Esophagus muscularis mucosa (tissue), 4 donors: ENCODE results near the gene SPI1. TPM values are rescaled to one million over a fixed set of nuclear protein-coding genes. Genes with fewer than 3 reads are reported as not detected.

Experiments
- DNase-seq: peaks from one replicate; pipeline ENCODE4 v3.0.0-alpha.2; 2017; ENCODE audit errors: extremely low spot score
- H3K27ac ChIP-seq, 4 donors: fragments of 200-600 bp; sonication (generic); replicated peaks in 1 of 4; 1 replicate in 3 of 4; 2 replicates in 1 of 4; pipeline ENCODE4 v1.5.1; 2016 to 2019; ENCODE audit warnings: mild to moderate bottlenecking in 1 of 4
- H3K27me3 ChIP-seq, 4 donors: fragments of 200-600 bp; sonication (generic); one replicate each; pipeline versions ENCODE4 v1.5.1 to v1.6.0; 2016 to 2019
- H3K36me3 ChIP-seq, 4 donors: fragments of 200-600 bp; sonication (generic); one replicate each; pipeline ENCODE4 v1.5.1; 2016 to 2019
- H3K4me1 ChIP-seq, 4 donors: fragments of 200-600 bp; sonication (generic); one replicate each; pipeline ENCODE4 v1.5.1; 2016 to 2019
- H3K4me3 ChIP-seq, 4 donors: fragments of 200-600 bp; sonication (generic); 1 replicate in 2 of 4; 2 replicates in 2 of 4; pipeline ENCODE4 v1.5.1; 2016 to 2019; ENCODE audit warnings: mild to moderate bottlenecking in 4 of 4, moderate library complexity in 1 of 4
- H3K9me3 ChIP-seq, 4 donors: fragments of 200-600 bp; sonication (generic); 1 replicate in 3 of 4; 2 replicates in 1 of 4; pipeline ENCODE4 v1.5.1; 2016 to 2019
- EP300 ChIP-seq: sonication (generic); formaldehyde crosslinking; IDR thresholded peaks from one replicate; pipeline ENCODE4 v1.6.1; 2017; ENCODE audit warnings: antibody characterized with exemption
- POLR2A ChIP-seq: fragments of 450-650 bp; IDR thresholded peaks from one replicate; pipeline ENCODE4 v1.6.1; 2017; ENCODE audit warnings: antibody characterized with exemption, moderate library complexity, mild to moderate bottlenecking, low read depth
- POLR2AphosphoS5 ChIP-seq, 2 donors: sonication (generic); formaldehyde crosslinking; IDR thresholded peaks; one replicate each; pipeline ENCODE4 v1.6.1; 2017; ENCODE audit warnings: antibody characterized with exemption in 2 of 2
- WGBS: methylation state at CpG from one replicate; pipeline ENCODE4 v1.1.5; 2018; 5-methylcytosine and 5-hydroxymethylcytosine counted together
- intact Hi-C: fragments of 100-400 bp; cut with DNase I; formaldehyde crosslinking; loops from one replicate; pipeline ENCODE4 v1.15.1; 2023
- total RNA-seq, 4 donors: library from RNA; depleted of rRNA; stranded (reverse); fragments of >200 nt; gene quantifications; one replicate each; pipeline versions ENCODE4 v1.1.0 to v1.2.1, GENCODE V29; 2016
- TF ChIP-seq, protein P1 (sequence below), 3 experiments: fragments of 200-600 bp in 2 of 3; fragments of 450-650 bp in 1 of 3; sonication (generic) in 2 of 3; IDR thresholded peaks; one replicate each; pipeline ENCODE4 v1.5.1; 2017 to 2019; ENCODE audit warnings: antibody characterized with exemption in 3 of 3, mild to moderate bottlenecking in 2 of 3, moderate library complexity in 1 of 3

Gene SPI1
- total RNA-seq, 4 donors from 2014 or later: 17.6 to 34.6 (median 20.5) TPM

DNA sequence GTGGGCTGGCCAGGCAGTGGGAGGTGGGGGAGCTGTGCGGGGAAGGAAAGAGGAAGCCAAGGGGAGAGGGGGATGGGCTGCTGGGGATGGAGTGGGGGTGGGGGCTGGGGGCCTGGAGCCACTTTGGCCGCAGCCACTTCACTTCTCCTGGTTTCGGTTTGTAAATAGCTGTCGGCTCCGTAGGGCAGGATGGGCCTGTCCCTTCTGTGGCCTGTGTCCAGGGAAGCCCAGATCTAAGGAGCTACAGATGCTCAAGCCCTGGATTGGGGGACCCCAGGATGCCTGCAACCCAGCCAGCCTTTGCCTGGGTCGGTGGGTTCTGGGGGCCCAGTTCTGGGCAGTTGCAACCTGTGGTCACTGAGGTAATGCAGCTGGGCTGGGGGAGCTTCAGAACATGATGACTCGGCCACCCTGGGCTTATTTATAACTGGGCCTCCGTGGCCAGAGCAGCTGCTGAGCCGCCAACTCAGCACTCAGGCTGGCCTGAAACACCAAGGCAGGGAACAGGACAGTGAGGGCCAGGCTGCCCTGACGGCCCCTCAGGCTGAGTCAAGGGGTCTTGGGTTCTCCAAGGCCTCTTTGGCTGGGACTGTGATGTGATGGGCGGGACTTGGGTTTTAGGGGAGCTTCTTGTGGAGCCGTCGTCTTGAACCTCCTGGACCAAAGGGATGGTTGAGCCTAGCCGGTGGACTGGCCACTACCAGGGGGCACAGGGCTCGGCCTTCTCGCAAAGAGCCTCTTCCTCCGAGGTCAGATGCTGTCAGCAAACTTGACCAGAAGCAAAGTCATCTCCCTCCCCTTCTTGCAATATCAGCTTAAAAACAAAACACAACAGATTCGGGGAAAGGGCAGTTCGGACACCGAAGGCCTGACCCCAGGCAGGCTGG, 15.1 kb upstream of the SPI1 start:
- DNase-seq: no peak

GRCh38 chr11:47392546-47393162, 14.3 kb upstream of the SPI1 start:
- H3K27ac ChIP-seq: peak overlapping the region in 3 of 4 donors; percentile 75 to 81 (median 81)

More for the DNA sequence above, 15.1 kb upstream of the SPI1 start:
- Histone ChIP-seq H3K27me3 (no peaks in the 10 kb centered on the region), H3K4me1 (peaks cover 6 to 27% (median 16%) of the 10 kb centered on the region in 4 donors), H3K9me3 (no peaks in the 10 kb centered on the region), H3K36me3 (no peaks in the 10 kb centered on the region), H3K27ac (peak overlapping the region; percentile 63 to 81 (median 78)), H3K4me3 (no peak overlapping the region)
- no peak for TF ChIP-seq POLR2A
- TF ChIP-seq EP300: no peak
- TF ChIP-seq POLR2AphosphoS5 (IDR thresholded peaks at IDR 0.05): no peak
- TF ChIP-seq, protein P1, sequence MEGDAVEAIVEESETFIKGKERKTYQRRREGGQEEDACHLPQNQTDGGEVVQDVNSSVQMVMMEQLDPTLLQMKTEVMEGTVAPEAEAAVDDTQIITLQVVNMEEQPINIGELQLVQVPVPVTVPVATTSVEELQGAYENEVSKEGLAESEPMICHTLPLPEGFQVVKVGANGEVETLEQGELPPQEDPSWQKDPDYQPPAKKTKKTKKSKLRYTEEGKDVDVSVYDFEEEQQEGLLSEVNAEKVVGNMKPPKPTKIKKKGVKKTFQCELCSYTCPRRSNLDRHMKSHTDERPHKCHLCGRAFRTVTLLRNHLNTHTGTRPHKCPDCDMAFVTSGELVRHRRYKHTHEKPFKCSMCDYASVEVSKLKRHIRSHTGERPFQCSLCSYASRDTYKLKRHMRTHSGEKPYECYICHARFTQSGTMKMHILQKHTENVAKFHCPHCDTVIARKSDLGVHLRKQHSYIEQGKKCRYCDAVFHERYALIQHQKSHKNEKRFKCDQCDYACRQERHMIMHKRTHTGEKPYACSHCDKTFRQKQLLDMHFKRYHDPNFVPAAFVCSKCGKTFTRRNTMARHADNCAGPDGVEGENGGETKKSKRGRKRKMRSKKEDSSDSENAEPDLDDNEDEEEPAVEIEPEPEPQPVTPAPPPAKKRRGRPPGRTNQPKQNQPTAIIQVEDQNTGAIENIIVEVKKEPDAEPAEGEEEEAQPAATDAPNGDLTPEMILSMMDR (IDR thresholded peaks at IDR 0.05): no peak
- intact Hi-C loops: no loop called here
- WGBS: 70% methylated on average over 13 of the region's 20 CpGs

DNA sequence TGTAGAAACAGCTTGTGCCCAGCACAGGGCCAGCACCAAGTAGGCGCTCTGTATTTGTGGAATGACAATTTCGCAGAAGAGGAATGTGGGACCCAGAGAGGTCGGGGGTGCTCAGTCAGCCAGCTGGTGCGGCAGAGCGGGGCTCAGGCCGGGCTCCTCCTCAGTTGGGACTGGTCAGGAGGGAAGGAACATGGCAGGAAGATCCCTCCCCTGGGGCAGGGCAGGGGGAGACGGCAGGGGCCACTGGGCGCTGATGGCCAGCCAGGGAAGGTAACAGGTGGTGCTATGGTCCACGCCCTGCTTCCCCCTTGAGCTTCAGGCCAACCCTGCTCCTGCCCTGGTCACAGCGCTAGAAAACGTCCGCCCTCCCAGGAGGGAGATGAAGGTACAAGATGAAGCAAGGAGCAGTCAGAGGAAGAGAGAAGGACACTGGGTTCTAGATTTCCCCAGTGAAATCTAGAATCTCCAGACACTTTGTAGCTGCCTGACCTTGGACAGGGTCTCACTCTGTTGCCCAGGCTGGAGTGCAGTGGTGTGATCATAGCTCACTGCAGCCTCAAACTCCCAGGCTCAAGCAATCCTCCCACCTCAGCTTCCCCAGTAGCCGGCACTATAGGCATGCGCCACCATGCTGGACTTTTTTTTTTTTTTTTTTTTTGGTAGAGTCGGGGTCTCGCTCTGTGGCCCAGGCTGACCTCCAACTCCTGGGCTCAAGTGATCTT, 13.5 kb upstream of the SPI1 start:
- H3K4me3 ChIP-seq: no peak overlapping the region
- DNase-seq: no peak
- no peaks in the 10 kb centered on the region for H3K9me3 ChIP-seq
- 90% methylated on average over 16 of the region's 16 CpGs for WGBS
- intact Hi-C loops: no loop called here
- peak overlapping the region in 3 of 4 donors; percentile 32 to 81 (median 34) for H3K27ac ChIP-seq
- peaks cover 6 to 27% (median 16%) of the 10 kb centered on the region in 4 donors for H3K4me1 ChIP-seq
- TF ChIP-seq POLR2A (no peak), POLR2AphosphoS5 (IDR thresholded peaks at IDR 0.05) (no peak), EP300 (no peak)
- TF ChIP-seq, protein P1 (IDR thresholded peaks at IDR 0.05): no peak
- H3K36me3 ChIP-seq: no peaks in the 10 kb centered on the region
- no peaks in the 10 kb centered on the region for H3K27me3 ChIP-seq

More at GRCh38 chr11:47392546-47393162, 14.3 kb upstream of the SPI1 start:
- Histone ChIP-seq H3K27me3 (no peaks in the 10 kb centered on the region), H3K36me3 (no peaks in the 10 kb centered on the region), H3K4me3 (no peak overlapping the region), H3K9me3 (no peaks in the 10 kb centered on the region), H3K4me1 (peaks cover 6 to 27% (median 16%) of the 10 kb centered on the region in 4 donors)
- no peak for TF ChIP-seq POLR2A
- WGBS: 78% methylated on average over 14 of the region's 14 CpGs
- intact Hi-C loops: no loop called here
- no peak for DNase-seq

DNA sequence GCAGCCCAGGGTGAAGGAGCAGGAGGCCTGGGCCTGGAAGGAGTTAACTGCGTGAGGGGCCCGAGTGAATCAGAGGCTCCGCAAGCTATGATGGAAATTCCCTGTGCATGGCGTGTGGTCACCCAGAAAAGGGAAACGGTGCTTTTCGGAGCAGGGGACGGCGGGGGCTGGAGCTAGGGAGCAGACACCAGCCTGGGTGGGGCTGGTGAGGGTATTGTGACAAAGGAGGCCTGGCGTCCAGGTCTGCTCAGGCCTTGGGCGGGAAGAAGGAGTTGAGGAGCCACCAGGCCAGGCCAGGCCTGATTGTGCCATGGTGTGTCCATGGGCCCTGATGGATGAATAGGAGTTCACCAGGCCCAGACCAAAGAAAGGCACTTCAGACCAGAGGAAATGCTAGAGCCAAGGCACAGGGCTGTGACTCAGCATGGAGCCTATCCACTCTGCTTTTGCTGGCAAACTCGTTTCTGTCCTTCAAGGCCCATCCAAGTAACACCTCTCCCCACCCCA, 12.8 kb upstream of the SPI1 start:
- no peak for DNase-seq
- peaks cover 6 to 27% (median 16%) of the 10 kb centered on the region in 4 donors for H3K4me1 ChIP-seq
- TF ChIP-seq EP300: no peak
- TF ChIP-seq, protein P1 (IDR thresholded peaks at IDR 0.05): no peak
- no peak for TF ChIP-seq POLR2AphosphoS5 (IDR thresholded peaks at IDR 0.05)
- no peak for TF ChIP-seq POLR2A
- no peaks in the 10 kb centered on the region for H3K27me3 ChIP-seq
- no peaks in the 10 kb centered on the region for H3K9me3 ChIP-seq
- H3K27ac ChIP-seq: peak overlapping the region in 3 of 4 donors; percentile 35 to 81 (median 36)
- no peaks in the 10 kb centered on the region for H3K36me3 ChIP-seq
- H3K4me3 ChIP-seq: no peak overlapping the region
- WGBS: 73% methylated on average over 10 of the region's 11 CpGs
- intact Hi-C loops: no loop called here

- Histone ChIP-seq H3K27me3 (no peaks in the 10 kb centered on the region), H3K4me3 (no peak overlapping the region), H3K27ac (peak overlapping the region in 2 of 4 donors; percentile 35 to 36), H3K9me3 (no peaks in the 10 kb centered on the region), H3K4me1 (peaks cover 6 to 23% (median 14%) of the 10 kb centered on the region in 4 donors), H3K36me3 (no peaks in the 10 kb centered on the region)
- intact Hi-C loops: no loop called here
- no peak for DNase-seq
- WGBS: 92% methylated on average over 6 of the region's 6 CpGs
- TF ChIP-seq, protein P1 (IDR thresholded peaks at IDR 0.05): no peak
- TF ChIP-seq POLR2A (no peak), EP300 (no peak), POLR2AphosphoS5 (IDR thresholded peaks at IDR 0.05) (no peak)
These were observed 12.0 kb upstream of the SPI1 start for GRCh38 chr11:47390422-47390760.
